Fibroblast of pulmonary artery (primary cell): ENCODE results near the gene PSMA7.

Experiments used
- DNase-seq: peaks from one replicate; pipeline ENCODE4 v3.0.0-alpha.2; 2010; ENCODE audit warnings: low read depth
- H3K4me3 ChIP-seq: replicated peaks from 2 replicates; pipeline ENCODE4 v1.5.1; 2011; ENCODE audit warnings: low read depth, mild to moderate bottlenecking, control low read depth, low read length, moderate library complexity
- TF ChIP-seq, protein P1 (sequence below): IDR thresholded peaks from 2 replicates; pipeline ENCODE4 v1.5.1; 2011; ENCODE audit warnings: mild to moderate bottlenecking, control low read depth, low read length, inconsistent platforms; ENCODE audit errors: missing control alignments

Gene PSMA7

DNA sequence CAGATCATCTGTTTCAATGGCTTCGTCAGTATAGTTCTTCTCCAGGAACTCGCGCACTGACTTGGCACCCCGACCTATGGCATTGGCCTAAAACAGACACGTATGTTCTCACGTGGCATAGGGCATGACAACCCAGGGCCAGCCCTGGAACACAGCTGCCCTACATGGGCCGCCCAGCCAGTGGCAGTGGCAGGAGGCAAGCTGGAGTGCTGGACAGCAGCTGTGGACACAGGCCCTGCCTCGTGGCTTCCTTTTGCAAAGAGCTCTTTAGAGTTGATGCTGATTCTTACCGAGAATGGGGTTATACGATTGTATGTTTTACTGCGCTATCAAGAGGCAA lies 5.0 kb downstream of the PSMA7 start:
- TF ChIP-seq, protein P1, sequence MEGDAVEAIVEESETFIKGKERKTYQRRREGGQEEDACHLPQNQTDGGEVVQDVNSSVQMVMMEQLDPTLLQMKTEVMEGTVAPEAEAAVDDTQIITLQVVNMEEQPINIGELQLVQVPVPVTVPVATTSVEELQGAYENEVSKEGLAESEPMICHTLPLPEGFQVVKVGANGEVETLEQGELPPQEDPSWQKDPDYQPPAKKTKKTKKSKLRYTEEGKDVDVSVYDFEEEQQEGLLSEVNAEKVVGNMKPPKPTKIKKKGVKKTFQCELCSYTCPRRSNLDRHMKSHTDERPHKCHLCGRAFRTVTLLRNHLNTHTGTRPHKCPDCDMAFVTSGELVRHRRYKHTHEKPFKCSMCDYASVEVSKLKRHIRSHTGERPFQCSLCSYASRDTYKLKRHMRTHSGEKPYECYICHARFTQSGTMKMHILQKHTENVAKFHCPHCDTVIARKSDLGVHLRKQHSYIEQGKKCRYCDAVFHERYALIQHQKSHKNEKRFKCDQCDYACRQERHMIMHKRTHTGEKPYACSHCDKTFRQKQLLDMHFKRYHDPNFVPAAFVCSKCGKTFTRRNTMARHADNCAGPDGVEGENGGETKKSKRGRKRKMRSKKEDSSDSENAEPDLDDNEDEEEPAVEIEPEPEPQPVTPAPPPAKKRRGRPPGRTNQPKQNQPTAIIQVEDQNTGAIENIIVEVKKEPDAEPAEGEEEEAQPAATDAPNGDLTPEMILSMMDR: no peak
- DNase-seq: no peak
- H3K4me3 ChIP-seq: no peak overlapping the region

- TF ChIP-seq, protein P1: no peak
- no peak for DNase-seq
- no peak overlapping the region for H3K4me3 ChIP-seq
Measured at GRCh38 chr20:62137478-62138203, 5.6 kb downstream of the PSMA7 start.

- TF ChIP-seq, protein P1: no peak
- no peak for DNase-seq
Measured at GRCh38 chr20:62137092-62137384, 6.2 kb downstream of the PSMA7 start.

GRCh38 chr20:62136283-62137091 lies 6.7 kb downstream of the PSMA7 start:
- TF ChIP-seq, protein P1: peak; percentile 83
- peak; percentile 78 for DNase-seq
- H3K4me3 ChIP-seq: no peak overlapping the region

More at GRCh38 chr20:62137092-62137384, 6.2 kb downstream of the PSMA7 start:
- no peak overlapping the region for H3K4me3 ChIP-seq

GRCh38 chr20:62135573-62136266 lies 7.5 kb downstream of the PSMA7 start:
- DNase-seq: no peak
- TF ChIP-seq, protein P1: no peak
- H3K4me3 ChIP-seq: no peak overlapping the region

- TF ChIP-seq, protein P1: no peak
- no peak overlapping the region for H3K4me3 ChIP-seq
- peak; percentile 71 for DNase-seq
Measured at GRCh38 chr20:62134735-62135231, 8.4 kb downstream of the PSMA7 start.
